Panc1 (cell line): ENCODE measurements around the gene MEGF8.

Source experiments
- POLR2AphosphoS5 ChIP-seq: IDR thresholded peaks from 2 replicates; pipeline ENCODE4 v1.6.1; 2012; ENCODE audit warnings: mild to moderate bottlenecking, low read depth, low read length, moderate library complexity
- TF ChIP-seq, protein P1 (sequence below), 2 experiments: IDR thresholded peaks; 2 replicates each; pipeline ENCODE4 v1.6.1; 2011 to 2012; ENCODE audit warnings: low read depth in 2 of 2, control low read depth in 1 of 2, low read length in 1 of 2, mild to moderate bottlenecking in 1 of 2, moderate library complexity in 1 of 2; ENCODE audit not compliant: insufficient read depth in 1 of 2
- TF ChIP-seq, protein P2 (sequence below): fragments of 450-650 bp; IDR thresholded peaks from 2 replicates; pipeline ENCODE4 v1.5.1; 2017; ENCODE audit warnings: mild to moderate bottlenecking

- TF ChIP-seq, protein P1, sequence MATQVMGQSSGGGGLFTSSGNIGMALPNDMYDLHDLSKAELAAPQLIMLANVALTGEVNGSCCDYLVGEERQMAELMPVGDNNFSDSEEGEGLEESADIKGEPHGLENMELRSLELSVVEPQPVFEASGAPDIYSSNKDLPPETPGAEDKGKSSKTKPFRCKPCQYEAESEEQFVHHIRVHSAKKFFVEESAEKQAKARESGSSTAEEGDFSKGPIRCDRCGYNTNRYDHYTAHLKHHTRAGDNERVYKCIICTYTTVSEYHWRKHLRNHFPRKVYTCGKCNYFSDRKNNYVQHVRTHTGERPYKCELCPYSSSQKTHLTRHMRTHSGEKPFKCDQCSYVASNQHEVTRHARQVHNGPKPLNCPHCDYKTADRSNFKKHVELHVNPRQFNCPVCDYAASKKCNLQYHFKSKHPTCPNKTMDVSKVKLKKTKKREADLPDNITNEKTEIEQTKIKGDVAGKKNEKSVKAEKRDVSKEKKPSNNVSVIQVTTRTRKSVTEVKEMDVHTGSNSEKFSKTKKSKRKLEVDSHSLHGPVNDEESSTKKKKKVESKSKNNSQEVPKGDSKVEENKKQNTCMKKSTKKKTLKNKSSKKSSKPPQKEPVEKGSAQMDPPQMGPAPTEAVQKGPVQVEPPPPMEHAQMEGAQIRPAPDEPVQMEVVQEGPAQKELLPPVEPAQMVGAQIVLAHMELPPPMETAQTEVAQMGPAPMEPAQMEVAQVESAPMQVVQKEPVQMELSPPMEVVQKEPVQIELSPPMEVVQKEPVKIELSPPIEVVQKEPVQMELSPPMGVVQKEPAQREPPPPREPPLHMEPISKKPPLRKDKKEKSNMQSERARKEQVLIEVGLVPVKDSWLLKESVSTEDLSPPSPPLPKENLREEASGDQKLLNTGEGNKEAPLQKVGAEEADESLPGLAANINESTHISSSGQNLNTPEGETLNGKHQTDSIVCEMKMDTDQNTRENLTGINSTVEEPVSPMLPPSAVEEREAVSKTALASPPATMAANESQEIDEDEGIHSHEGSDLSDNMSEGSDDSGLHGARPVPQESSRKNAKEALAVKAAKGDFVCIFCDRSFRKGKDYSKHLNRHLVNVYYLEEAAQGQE (IDR thresholded peaks at IDR 0.05; ENCODE audit: insufficient read depth in 1 of 2, low read depth in 2 of 2, low read length in 1 of 2): no peak
- TF ChIP-seq POLR2AphosphoS5: no peak
- TF ChIP-seq, protein P2, sequence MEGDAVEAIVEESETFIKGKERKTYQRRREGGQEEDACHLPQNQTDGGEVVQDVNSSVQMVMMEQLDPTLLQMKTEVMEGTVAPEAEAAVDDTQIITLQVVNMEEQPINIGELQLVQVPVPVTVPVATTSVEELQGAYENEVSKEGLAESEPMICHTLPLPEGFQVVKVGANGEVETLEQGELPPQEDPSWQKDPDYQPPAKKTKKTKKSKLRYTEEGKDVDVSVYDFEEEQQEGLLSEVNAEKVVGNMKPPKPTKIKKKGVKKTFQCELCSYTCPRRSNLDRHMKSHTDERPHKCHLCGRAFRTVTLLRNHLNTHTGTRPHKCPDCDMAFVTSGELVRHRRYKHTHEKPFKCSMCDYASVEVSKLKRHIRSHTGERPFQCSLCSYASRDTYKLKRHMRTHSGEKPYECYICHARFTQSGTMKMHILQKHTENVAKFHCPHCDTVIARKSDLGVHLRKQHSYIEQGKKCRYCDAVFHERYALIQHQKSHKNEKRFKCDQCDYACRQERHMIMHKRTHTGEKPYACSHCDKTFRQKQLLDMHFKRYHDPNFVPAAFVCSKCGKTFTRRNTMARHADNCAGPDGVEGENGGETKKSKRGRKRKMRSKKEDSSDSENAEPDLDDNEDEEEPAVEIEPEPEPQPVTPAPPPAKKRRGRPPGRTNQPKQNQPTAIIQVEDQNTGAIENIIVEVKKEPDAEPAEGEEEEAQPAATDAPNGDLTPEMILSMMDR: no peak
These were observed 43.3 kb upstream of the MEGF8 start for GRCh38 chr19:42281827-42282762.
